ENCODE measurements around the gene MAGEA4.

DNA sequence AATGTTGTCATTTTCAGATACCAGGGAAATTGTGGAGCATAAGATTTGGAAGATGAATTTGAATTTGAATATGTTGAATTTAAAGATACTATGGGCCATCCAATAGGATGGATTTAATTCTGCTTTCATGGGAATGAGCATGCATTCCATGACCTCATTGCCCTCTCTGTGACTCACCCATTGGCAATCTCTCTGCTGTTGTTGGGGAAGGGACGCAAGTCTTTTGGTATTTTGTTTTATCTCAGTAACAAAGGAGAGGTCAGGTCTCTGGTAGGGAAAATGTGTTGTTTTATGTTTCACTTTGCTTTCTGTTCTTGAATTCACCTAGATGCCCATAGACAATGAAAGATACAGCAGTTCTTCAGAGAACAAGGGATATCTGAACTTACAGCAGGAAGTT lies 42.1 kb upstream of the MAGEA4 start:
- TF ChIP-seq POLR2A (IDR thresholded peaks at IDR 0.05): no peak
- no peak for TF ChIP-seq POLR2AphosphoS5 (IDR thresholded peaks at IDR 0.05)
- TF ChIP-seq, protein P1, sequence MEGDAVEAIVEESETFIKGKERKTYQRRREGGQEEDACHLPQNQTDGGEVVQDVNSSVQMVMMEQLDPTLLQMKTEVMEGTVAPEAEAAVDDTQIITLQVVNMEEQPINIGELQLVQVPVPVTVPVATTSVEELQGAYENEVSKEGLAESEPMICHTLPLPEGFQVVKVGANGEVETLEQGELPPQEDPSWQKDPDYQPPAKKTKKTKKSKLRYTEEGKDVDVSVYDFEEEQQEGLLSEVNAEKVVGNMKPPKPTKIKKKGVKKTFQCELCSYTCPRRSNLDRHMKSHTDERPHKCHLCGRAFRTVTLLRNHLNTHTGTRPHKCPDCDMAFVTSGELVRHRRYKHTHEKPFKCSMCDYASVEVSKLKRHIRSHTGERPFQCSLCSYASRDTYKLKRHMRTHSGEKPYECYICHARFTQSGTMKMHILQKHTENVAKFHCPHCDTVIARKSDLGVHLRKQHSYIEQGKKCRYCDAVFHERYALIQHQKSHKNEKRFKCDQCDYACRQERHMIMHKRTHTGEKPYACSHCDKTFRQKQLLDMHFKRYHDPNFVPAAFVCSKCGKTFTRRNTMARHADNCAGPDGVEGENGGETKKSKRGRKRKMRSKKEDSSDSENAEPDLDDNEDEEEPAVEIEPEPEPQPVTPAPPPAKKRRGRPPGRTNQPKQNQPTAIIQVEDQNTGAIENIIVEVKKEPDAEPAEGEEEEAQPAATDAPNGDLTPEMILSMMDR (IDR thresholded peaks at IDR 0.05 in 8 of 11, conservative IDR thresholded peaks at IDR 0.05 in 3 of 11): no peak
